ENCODE data around the gene ANKRD35.

- TF ChIP-seq GATA2 (IDR thresholded peaks at IDR 0.05; ENCODE audit: low read depth, low read length): no peak
- TF ChIP-seq GATA3 (IDR thresholded peaks at IDR 0.05; ENCODE audit: low read depth, low read length): no peak
Measured at GRCh38 chr1:145827966-145828365, 57.7 kb downstream of the ANKRD35 start.

Data from SH-SY5Y (cell line).